K562 (cell line): Measurements from ENCODE around the gene GRHPR. TPM values are rescaled to one million over a fixed set of nuclear protein-coding genes. Genes with fewer than 3 reads are reported as not detected.

Experiments
- ARID1B ChIP-seq: fragments of 450-650 bp; IDR thresholded peaks from 2 replicates; pipeline ENCODE4 v1.6.1; 2016; ENCODE audit warnings: antibody characterized with exemption, mild to moderate bottlenecking, inconsistent platforms
- ATF1 ChIP-seq, 2 experiments: fragments of 450-650 bp in 1 of 2; IDR thresholded peaks; 2 replicates each; pipeline ENCODE4 v1.6.1; 2016; ENCODE audit warnings: missing compliant biosample characterization in 1 of 2, missing genetic modification characterization in 1 of 2
- CEBPG ChIP-seq, 3 experiments: fragments of 200-800 bp in 1 of 3; sonication (Bioruptor generic) in 1 of 3; sonication (generic) in 1 of 3; formaldehyde crosslinking in 1 of 3; IDR thresholded peaks in 2 of 3; conservative IDR thresholded peaks in 1 of 3; 2 replicates each; pipeline versions ENCODE4 v1.6.1 to v1.8.0; 2016 to 2022; ENCODE audit warnings: missing compliant biosample characterization in 2 of 3, missing genetic modification characterization in 2 of 3, mild to moderate bottlenecking in 1 of 3, missing genetic modification reagents in 1 of 3
- COPS2 ChIP-seq: fragments of 450-650 bp; conservative IDR thresholded peaks from 2 replicates; pipeline ENCODE4 v1.6.1; 2016; ENCODE audit warnings: mild to moderate bottlenecking, moderate library complexity
- CREB1 ChIP-seq, 2 experiments: sonication (generic) in 1 of 2; formaldehyde crosslinking in 1 of 2; IDR thresholded peaks; 2 replicates each; pipeline versions ENCODE4 v1.6.1 to v1.8.0; 2012 to 2022; ENCODE audit warnings: inconsistent platforms in 1 of 2, mild to moderate bottlenecking in 1 of 2, missing genetic modification reagents in 1 of 2, moderate library complexity in 1 of 2
- EGR1 ChIP-seq: fragments of 450-650 bp; conservative IDR thresholded peaks from 2 replicates; pipeline ENCODE4 v1.6.1; 2017; ENCODE audit warnings: mild to moderate bottlenecking
- ETV6 ChIP-seq, 3 experiments: fragments of 150-350 bp in 1 of 3; sonication (generic) in 1 of 3; formaldehyde crosslinking in 1 of 3; IDR thresholded peaks; 2 replicates each; pipeline versions ENCODE4 v1.6.1 to v1.8.0; 2014 to 2022; ENCODE audit warnings: borderline replicate concordance in 2 of 3, low read depth in 2 of 3, antibody characterized with exemption in 1 of 3, low read length in 1 of 3, mild to moderate bottlenecking in 1 of 3, missing genetic modification reagents in 1 of 3
- HLTF ChIP-seq: fragments of 450-650 bp; IDR thresholded peaks from 2 replicates; pipeline ENCODE4 v1.6.1; 2016
- MBD2 ChIP-seq: sonication (generic); IDR thresholded peaks from 2 replicates; pipeline ENCODE4 v1.6.1; 2016; ENCODE audit warnings: low read depth, borderline replicate concordance
- MEIS2 ChIP-seq: fragments of 450-650 bp; IDR thresholded peaks from 2 replicates; pipeline ENCODE4 v1.6.1; 2014; ENCODE audit warnings: mild to moderate bottlenecking; ENCODE audit not compliant: partially characterized antibody
- NFIC ChIP-seq: fragments of 450-650 bp; IDR thresholded peaks from 2 replicates; pipeline ENCODE4 v1.6.1; 2017; ENCODE audit warnings: mild to moderate bottlenecking, inconsistent platforms
- PHF8 ChIP-seq: fragments of 200-600 bp; sonication (generic); IDR thresholded peaks from 2 replicates; pipeline ENCODE4 v1.6.1; 2012; ENCODE audit warnings: mixed run types, mild to moderate bottlenecking, inconsistent platforms, low read length, moderate library complexity, borderline replicate concordance
- RAD51 ChIP-seq: fragments of 450-650 bp; IDR thresholded peaks from 2 replicates; pipeline ENCODE4 v1.7.1; 2016; ENCODE audit warnings: low read depth, mild to moderate bottlenecking, borderline replicate concordance
- RBM15 ChIP-seq: fragments of 200-400 bp; formaldehyde crosslinking; IDR thresholded peaks from 2 replicates; pipeline ENCODE4 v1.6.1; 2018; ENCODE audit warnings: mild to moderate bottlenecking, low read length, moderate library complexity; ENCODE audit not compliant: insufficient read depth
- RBM25 ChIP-seq: fragments of 200-400 bp; formaldehyde crosslinking; IDR thresholded peaks from 2 replicates; pipeline ENCODE4 v1.6.1; 2018; ENCODE audit warnings: low read length, low read depth, moderate library complexity; ENCODE audit not compliant: severe bottlenecking
- ZBTB8A ChIP-seq: fragments of 450-650 bp; IDR thresholded peaks from 2 replicates; pipeline ENCODE4 v1.6.1; 2018; ENCODE audit warnings: mild to moderate bottlenecking, moderate library complexity; ENCODE audit not compliant: partially characterized antibody
- ZNF316 ChIP-seq: fragments of 450-650 bp; IDR thresholded peaks from 2 replicates; pipeline ENCODE4 v1.6.1; 2016
- ZNF76 ChIP-seq: fragments of 250-450 bp; sonication (Bioruptor Pico); IDR thresholded peaks from 2 replicates; pipeline ENCODE4 v1.4.0; 2020; ENCODE audit warnings: mild to moderate bottlenecking, moderate library complexity, borderline replicate concordance
- ZNF778 ChIP-seq: fragments of 450-650 bp; formaldehyde crosslinking; IDR thresholded peaks from 2 replicates; pipeline ENCODE4 v1.4.0; 2020; ENCODE audit warnings: mild to moderate bottlenecking, moderate library complexity
- ZSCAN29 ChIP-seq: fragments of 450-650 bp; IDR thresholded peaks from 2 replicates; pipeline ENCODE4 v1.6.1; 2017
- polyA plus RNA-seq, 8 experiments: library from polyadenylated mRNA; depleted of rRNA in 4 of 8; stranded (reverse) in 5 of 8; unstranded in 3 of 8; fragments of >200 nt; fragmentation: Nextera tagmentation in 2 of 8; fragmentation: Illumina TruSeq in 1 of 8; extraction: Ambion mirVana in 2 of 8; extraction: Trizol in 1 of 8; gene quantifications; 2 replicates each; pipeline versions ENCODE4 v1.2.1 to v1.2.3, GENCODE V29; 2011 to 2014; ENCODE audit warnings: inconsistent platforms in 1 of 8, missing spikeins in 1 of 8
- total RNA-seq, 7 experiments: library from RNA; depleted of rRNA in 6 of 7; stranded (reverse); fragments of >200 nt in 6 of 7; fragmentation: Illumina TruSeq in 2 of 7; extraction: Trizol in 2 of 7; gene quantifications; 2 replicates each; pipeline versions ENCODE4 v1.2.1 to v1.2.3, GENCODE V29; 2011 to 2021; ENCODE audit warnings: low replicate concordance in 1 of 7
- TF ChIP-seq, protein P1 (sequence below): fragments of 450-650 bp; formaldehyde crosslinking; conservative IDR thresholded peaks from 2 replicates; pipeline ENCODE4 v1.4.0; 2022; ENCODE audit warnings: mild to moderate bottlenecking, missing genetic modification characterization
- TF ChIP-seq, protein P2 (sequence below): fragments of 450-650 bp; formaldehyde crosslinking; IDR thresholded peaks from 2 replicates; pipeline ENCODE4 v1.4.0; 2022; ENCODE audit warnings: missing genetic modification characterization
- TF ChIP-seq, protein P3 (sequence below), 2 experiments: IDR thresholded peaks; 2 replicates each; pipeline ENCODE4 v1.6.1; 2011; ENCODE audit warnings: borderline replicate concordance in 1 of 2, control low read depth in 1 of 2, low read depth in 1 of 2, low read length in 1 of 2, mild to moderate bottlenecking in 1 of 2, mixed read lengths in 1 of 2, moderate library complexity in 1 of 2; ENCODE audit not compliant: insufficient read depth in 1 of 2, insufficient read length in 1 of 2, poor library complexity in 1 of 2, severe bottlenecking in 1 of 2; ENCODE audit errors: extremely low read depth in 1 of 2

The GRHPR gene
- total and polyA plus RNA-seq, 9 of the 15 experiments (the other 6 are each of a cell fraction or from before 2014, with no cell fraction given), result 38.9 to 144 (median 120) TPM

DNA sequence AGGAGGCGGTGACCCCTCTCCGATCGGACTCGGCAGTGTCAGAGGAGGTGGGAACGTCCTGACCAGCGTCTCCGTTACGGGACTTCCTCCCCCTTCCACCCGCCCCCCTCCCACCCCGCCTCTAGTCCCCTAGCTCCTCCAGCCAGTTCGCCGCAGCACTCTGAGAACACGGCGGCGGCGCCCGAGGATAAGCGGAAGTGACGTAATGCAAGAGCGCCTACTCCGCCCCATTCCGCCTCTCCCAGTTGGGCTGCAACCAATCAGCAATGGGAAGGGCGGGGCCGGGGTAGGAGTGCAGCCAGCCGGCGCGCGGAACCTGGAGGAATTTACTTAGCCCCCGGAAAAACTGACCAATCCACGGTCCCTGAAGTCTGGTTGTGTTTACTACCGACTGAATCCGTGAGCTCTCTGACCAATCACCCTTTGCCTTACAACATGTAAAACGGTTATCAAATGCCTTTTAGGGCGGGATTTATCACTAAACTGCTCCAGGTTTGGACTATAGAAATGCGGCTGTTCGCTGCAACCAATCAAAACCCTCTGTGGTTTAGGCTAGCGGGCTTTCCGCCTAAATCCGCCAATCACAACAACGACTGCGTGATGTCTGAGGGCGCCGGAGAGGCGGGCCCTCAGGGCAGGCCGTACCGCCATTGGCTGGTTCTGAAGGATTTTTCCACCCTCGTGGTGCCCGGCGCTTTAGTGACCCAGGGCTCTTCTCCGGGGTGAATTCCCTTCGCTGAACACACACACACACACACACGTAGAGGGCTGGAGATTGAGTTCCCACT is 42.9 kb downstream of the GRHPR start, which contains the start of gene ZBTB5 (continued):
- TF ChIP-seq, protein P1, sequence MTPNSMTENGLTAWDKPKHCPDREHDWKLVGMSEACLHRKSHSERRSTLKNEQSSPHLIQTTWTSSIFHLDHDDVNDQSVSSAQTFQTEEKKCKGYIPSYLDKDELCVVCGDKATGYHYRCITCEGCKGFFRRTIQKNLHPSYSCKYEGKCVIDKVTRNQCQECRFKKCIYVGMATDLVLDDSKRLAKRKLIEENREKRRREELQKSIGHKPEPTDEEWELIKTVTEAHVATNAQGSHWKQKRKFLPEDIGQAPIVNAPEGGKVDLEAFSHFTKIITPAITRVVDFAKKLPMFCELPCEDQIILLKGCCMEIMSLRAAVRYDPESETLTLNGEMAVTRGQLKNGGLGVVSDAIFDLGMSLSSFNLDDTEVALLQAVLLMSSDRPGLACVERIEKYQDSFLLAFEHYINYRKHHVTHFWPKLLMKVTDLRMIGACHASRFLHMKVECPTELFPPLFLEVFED (CRISPR knock-in tag), result no peak
- TF ChIP-seq ARID1B (no peak), RAD51 (peak; percentile 51; the same call in 1 of the 2 replicates), RBM25 (peak; percentile 94), MBD2 (peak; percentile 97), EGR1 (peak; percentile 42; the same call in 1 of the 2 replicates), ZNF76 (CRISPR knock-in tag) (no peak), CREB1 (IDR thresholded peaks at IDR 0.05) (peak; percentile 91), CREB1 (CRISPR knock-in tag; IDR thresholded peaks at IDR 0.05) (peak; percentile 93), NFIC (no peak), PHF8 (peak; percentile 54; the same call in 1 of the 2 replicates), ZBTB8A (no peak), ZNF778 (CRISPR knock-in tag) (no peak), ZSCAN29 (no peak), HLTF (no peak), RBM15 (no peak), COPS2 (no peak), ETV6 (IDR thresholded peaks at IDR 0.05; ENCODE audit: borderline replicate concordance in 1 of 2, low read depth in 2 of 2, low read length in 1 of 2) (no peak), ETV6 (CRISPR knock-in tag; IDR thresholded peaks at IDR 0.05; ENCODE audit: borderline replicate concordance) (no peak), ATF1 (CRISPR knock-in tag; IDR thresholded peaks at IDR 0.05) (peak; percentile 77), ATF1 (tag; IDR thresholded peaks at IDR 0.05) (peak; percentile 96), ZNF316 (no peak), CEBPG (CRISPR knock-in tag; IDR thresholded peaks at IDR 0.05) (no peak; the same call in 1 of the 2 replicates), CEBPG (tag; conservative IDR thresholded peaks at IDR 0.05 in 1 of 2, IDR thresholded peaks at IDR 0.05 in 1 of 2) (peak; percentile 67 to 90), MEIS2 (peak; percentile 50)
- TF ChIP-seq, protein P2, sequence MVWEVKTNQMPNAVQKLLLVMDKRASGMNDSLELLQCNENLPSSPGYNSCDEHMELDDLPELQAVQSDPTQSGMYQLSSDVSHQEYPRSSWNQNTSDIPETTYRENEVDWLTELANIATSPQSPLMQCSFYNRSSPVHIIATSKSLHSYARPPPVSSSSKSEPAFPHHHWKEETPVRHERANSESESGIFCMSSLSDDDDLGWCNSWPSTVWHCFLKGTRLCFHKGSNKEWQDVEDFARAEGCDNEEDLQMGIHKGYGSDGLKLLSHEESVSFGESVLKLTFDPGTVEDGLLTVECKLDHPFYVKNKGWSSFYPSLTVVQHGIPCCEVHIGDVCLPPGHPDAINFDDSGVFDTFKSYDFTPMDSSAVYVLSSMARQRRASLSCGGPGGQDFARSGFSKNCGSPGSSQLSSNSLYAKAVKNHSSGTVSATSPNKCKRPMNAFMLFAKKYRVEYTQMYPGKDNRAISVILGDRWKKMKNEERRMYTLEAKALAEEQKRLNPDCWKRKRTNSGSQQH (CRISPR knock-in tag), result no peak
- TF ChIP-seq, protein P3, sequence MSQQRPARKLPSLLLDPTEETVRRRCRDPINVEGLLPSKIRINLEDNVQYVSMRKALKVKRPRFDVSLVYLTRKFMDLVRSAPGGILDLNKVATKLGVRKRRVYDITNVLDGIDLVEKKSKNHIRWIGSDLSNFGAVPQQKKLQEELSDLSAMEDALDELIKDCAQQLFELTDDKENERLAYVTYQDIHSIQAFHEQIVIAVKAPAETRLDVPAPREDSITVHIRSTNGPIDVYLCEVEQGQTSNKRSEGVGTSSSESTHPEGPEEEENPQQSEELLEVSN (IDR thresholded peaks at IDR 0.05; ENCODE audit: borderline replicate concordance in 1 of 2, extremely low read depth in 1 of 2, insufficient read depth in 1 of 2, insufficient read length in 1 of 2, low read depth in 1 of 2, low read length in 1 of 2, poor library complexity in 1 of 2, severe bottlenecking in 1 of 2), result peak; percentile 86 to 91
